IPS-20b (cell line): ENCODE measurements around the gene SCYL1.

Source experiments
- H3K27ac ChIP-seq: one replicate; pipeline ENCODE4 v1.5.1; 2013; ENCODE audit warnings: low read length
- H3K27me3 ChIP-seq: 2 replicates; pipeline ENCODE4 v1.6.1; 2013; ENCODE audit warnings: mild to moderate bottlenecking, low read length, inconsistent platforms; ENCODE audit not compliant: insufficient read depth
- H3K36me3 ChIP-seq: 2 replicates; pipeline ENCODE4 v1.6.1; 2013; ENCODE audit warnings: low read depth, mild to moderate bottlenecking, inconsistent platforms, low read length, moderate library complexity; ENCODE audit not compliant: insufficient read depth
- H3K4me1 ChIP-seq: 2 replicates; pipeline ENCODE4 v1.6.1; 2013; ENCODE audit warnings: mild to moderate bottlenecking, control low read depth, inconsistent platforms, low read length, moderate library complexity; ENCODE audit not compliant: insufficient read depth
- H3K4me3 ChIP-seq: 2 replicates; pipeline ENCODE4 v1.5.1; 2013; ENCODE audit warnings: mild to moderate bottlenecking, low read length, inconsistent platforms
- H3K9ac ChIP-seq: 2 replicates; pipeline ENCODE4 v1.6.1; 2013; ENCODE audit warnings: low read depth, mild to moderate bottlenecking, inconsistent platforms, low read length, moderate library complexity
- H3K9me3 ChIP-seq: 2 replicates; pipeline ENCODE4 v1.6.1; 2013; ENCODE audit warnings: mild to moderate bottlenecking, low read depth, low read length, inconsistent platforms; ENCODE audit not compliant: insufficient read depth

Gene SCYL1

GRCh38 chr11:65535102-65535501, 10.2 kb downstream of the SCYL1 start:
- Histone ChIP-seq H3K9me3 (no peaks in the 10 kb centered on the region), H3K36me3 (peaks cover 37% of the 10 kb centered on the region), H3K27ac (no peak overlapping the region), H3K4me1 (no peaks in the 10 kb centered on the region), H3K4me3 (no peak overlapping the region), H3K9ac (no peak overlapping the region), H3K27me3 (peaks cover 25% of the 10 kb centered on the region)

- H3K36me3 ChIP-seq = peaks cover 22% of the 10 kb centered on the region
- H3K4me3 ChIP-seq = no peak overlapping the region
- H3K27ac ChIP-seq = no peak overlapping the region
- H3K27me3 ChIP-seq = peaks cover 39% of the 10 kb centered on the region
- H3K4me1 ChIP-seq = no peaks in the 10 kb centered on the region
- no peak overlapping the region for H3K9ac ChIP-seq
- no peaks in the 10 kb centered on the region for H3K9me3 ChIP-seq
Observed at GRCh38 chr11:65536412-65537295, 11.8 kb downstream of the SCYL1 start.

GRCh38 chr11:65537296-65537597, 12.4 kb downstream of the SCYL1 start:
- Histone ChIP-seq H3K27ac (no peak overlapping the region), H3K9ac (no peak overlapping the region), H3K36me3 (peaks cover 19% of the 10 kb centered on the region), H3K4me3 (no peak overlapping the region), H3K9me3 (no peaks in the 10 kb centered on the region), H3K27me3 (peaks cover 45% of the 10 kb centered on the region), H3K4me1 (no peaks in the 10 kb centered on the region)

GRCh38 chr11:65537620-65538231, 12.8 kb downstream of the SCYL1 start:
- Histone ChIP-seq H3K36me3 (peaks cover 15% of the 10 kb centered on the region), H3K27ac (no peak overlapping the region), H3K9me3 (no peaks in the 10 kb centered on the region), H3K27me3 (peaks cover 46% of the 10 kb centered on the region), H3K4me3 (no peak overlapping the region), H3K9ac (no peak overlapping the region), H3K4me1 (no peaks in the 10 kb centered on the region)

GRCh38 chr11:65538232-65538914, 13.5 kb downstream of the SCYL1 start:
- Histone ChIP-seq H3K27me3 (peaks cover 53% of the 10 kb centered on the region), H3K4me1 (no peaks in the 10 kb centered on the region), H3K4me3 (peak overlapping the region; percentile 72; the same call in 1 of the 2 replicates), H3K9me3 (no peaks in the 10 kb centered on the region), H3K9ac (no peak overlapping the region), H3K36me3 (peaks cover 9% of the 10 kb centered on the region), H3K27ac (no peak overlapping the region)

- Histone ChIP-seq H3K9me3 (no peaks in the 10 kb centered on the region), H3K27ac (no peak overlapping the region), H3K36me3 (peaks cover 9% of the 10 kb centered on the region; the same call in 1 of the 2 replicates), H3K9ac (no peak overlapping the region), H3K4me1 (no peaks in the 10 kb centered on the region), H3K4me3 (peak overlapping the region; percentile 72; the same call in 1 of the 2 replicates), H3K27me3 (peaks cover 58% of the 10 kb centered on the region)
Observed at GRCh38 chr11:65538915-65539743, 14.2 kb downstream of the SCYL1 start.

GRCh38 chr11:65539744-65540289, 14.9 kb downstream of the SCYL1 start:
- H3K9me3 ChIP-seq = no peaks in the 10 kb centered on the region
- H3K36me3 ChIP-seq = peaks cover 9% of the 10 kb centered on the region; the same call in 1 of the 2 replicates
- no peaks in the 10 kb centered on the region for H3K4me1 ChIP-seq
- peak overlapping the region; percentile 72 for H3K4me3 ChIP-seq
- H3K27ac ChIP-seq = no peak overlapping the region
- H3K9ac ChIP-seq = no peak overlapping the region
- H3K27me3 ChIP-seq = peaks cover 65% of the 10 kb centered on the region

- peaks cover 9% of the 10 kb centered on the region; the same call in 1 of the 2 replicates for H3K36me3 ChIP-seq
- no peak overlapping the region for H3K27ac ChIP-seq
- H3K4me3 ChIP-seq = peak overlapping the region; percentile 72
Observed at GRCh38 chr11:65540290-65541092, 15.6 kb downstream of the SCYL1 start.

GRCh38 chr11:65541093-65541982, 16.5 kb downstream of the SCYL1 start:
- Histone ChIP-seq H3K9me3 (no peaks in the 10 kb centered on the region), H3K36me3 (peaks cover 3% of the 10 kb centered on the region; the same call in 1 of the 2 replicates), H3K27me3 (peaks cover 80% of the 10 kb centered on the region), H3K9ac (no peak overlapping the region), H3K4me1 (no peaks in the 10 kb centered on the region; the same call in 1 of the 2 replicates), H3K4me3 (peak overlapping the region; percentile 72; the same call in 1 of the 2 replicates), H3K27ac (no peak overlapping the region)

More at GRCh38 chr11:65540290-65541092, 15.6 kb downstream of the SCYL1 start:
- no peaks in the 10 kb centered on the region for H3K4me1 ChIP-seq
- H3K9me3 ChIP-seq = no peaks in the 10 kb centered on the region
- peaks cover 72% of the 10 kb centered on the region for H3K27me3 ChIP-seq
- H3K9ac ChIP-seq = no peak overlapping the region
